Measurements from ENCODE around the gene IL17RE.
"Not testable (repeated sequence)": the region's sequence is repeated elsewhere in the genome, so short reads cannot be mapped to it uniquely, and the experiment has no call there.

The IL17RE gene

DNA sequence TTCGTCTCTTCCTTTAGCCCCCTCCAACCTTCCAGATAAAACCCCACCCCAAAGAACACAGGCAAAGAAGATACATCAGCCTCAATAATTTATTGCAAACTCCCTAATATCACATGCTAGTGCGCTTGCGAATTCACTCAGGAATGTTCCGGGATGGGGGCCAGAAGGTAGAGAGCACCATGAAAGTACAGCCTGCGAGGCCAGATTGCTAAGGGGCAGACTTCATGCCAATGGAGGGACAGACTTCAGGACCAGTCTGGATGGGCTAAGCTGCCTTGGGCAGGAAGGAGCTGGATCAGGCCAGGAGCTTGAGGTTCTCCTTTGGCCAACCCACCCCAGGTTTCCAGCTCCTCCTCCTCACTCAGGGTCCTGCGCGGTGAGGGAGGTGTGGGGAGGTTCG is 36.0 kb upstream of the IL17RE start:
- Histone ChIP-seq H3K4me1 (ENCODE audit: control insufficient read depth in 1 of 2, insufficient read depth in 1 of 2, low read depth in 1 of 2, low read length in 1 of 2) (peaks cover 17 to 25% of the 10 kb centered on the region in 2 experiments), H3K36me3 (no peaks in the 10 kb centered on the region), H3K27ac (no peak overlapping the region), H3K4me3 (ENCODE audit: low read depth in 1 of 2, low read length in 1 of 2) (no peak overlapping the region), H3K27me3 (no peaks in the 10 kb centered on the region), H3K9me3 (no peaks in the 10 kb centered on the region)
- TF ChIP-seq, protein P1, sequence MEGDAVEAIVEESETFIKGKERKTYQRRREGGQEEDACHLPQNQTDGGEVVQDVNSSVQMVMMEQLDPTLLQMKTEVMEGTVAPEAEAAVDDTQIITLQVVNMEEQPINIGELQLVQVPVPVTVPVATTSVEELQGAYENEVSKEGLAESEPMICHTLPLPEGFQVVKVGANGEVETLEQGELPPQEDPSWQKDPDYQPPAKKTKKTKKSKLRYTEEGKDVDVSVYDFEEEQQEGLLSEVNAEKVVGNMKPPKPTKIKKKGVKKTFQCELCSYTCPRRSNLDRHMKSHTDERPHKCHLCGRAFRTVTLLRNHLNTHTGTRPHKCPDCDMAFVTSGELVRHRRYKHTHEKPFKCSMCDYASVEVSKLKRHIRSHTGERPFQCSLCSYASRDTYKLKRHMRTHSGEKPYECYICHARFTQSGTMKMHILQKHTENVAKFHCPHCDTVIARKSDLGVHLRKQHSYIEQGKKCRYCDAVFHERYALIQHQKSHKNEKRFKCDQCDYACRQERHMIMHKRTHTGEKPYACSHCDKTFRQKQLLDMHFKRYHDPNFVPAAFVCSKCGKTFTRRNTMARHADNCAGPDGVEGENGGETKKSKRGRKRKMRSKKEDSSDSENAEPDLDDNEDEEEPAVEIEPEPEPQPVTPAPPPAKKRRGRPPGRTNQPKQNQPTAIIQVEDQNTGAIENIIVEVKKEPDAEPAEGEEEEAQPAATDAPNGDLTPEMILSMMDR (IDR thresholded peaks at IDR 0.05) = no peak

DNA sequence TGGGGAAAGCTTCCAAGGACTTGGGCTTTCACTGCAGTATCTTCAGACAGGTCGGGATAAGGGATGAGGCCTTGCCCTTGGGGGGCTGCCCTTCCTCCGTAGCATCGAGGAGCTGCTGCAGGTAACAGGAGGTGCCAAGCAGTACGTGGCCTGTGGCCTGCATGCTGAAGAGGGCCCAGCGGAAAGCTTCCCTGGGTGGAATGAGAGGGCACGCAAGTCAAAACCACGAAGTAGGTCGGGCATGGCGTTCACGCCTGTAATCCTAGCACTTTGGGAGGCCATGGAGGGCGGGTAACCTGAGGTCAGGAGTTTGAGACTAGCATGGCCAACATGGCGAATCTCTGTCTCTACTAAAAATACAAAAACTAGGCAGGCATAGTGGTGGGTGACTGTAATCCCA is 35.5 kb upstream of the IL17RE start:
- Histone ChIP-seq H3K4me1 (ENCODE audit: control insufficient read depth in 1 of 2, insufficient read depth in 1 of 2, low read depth in 1 of 2, low read length in 1 of 2) (peaks cover 17 to 21% of the 10 kb centered on the region in 2 experiments), H3K4me3 (ENCODE audit: low read depth in 1 of 2, low read length in 1 of 2) (no peak overlapping the region), H3K9me3 (no peaks in the 10 kb centered on the region), H3K36me3 (no peaks in the 10 kb centered on the region), H3K27me3 (no peaks in the 10 kb centered on the region), H3K27ac (no peak overlapping the region)
- TF ChIP-seq, protein P1 (IDR thresholded peaks at IDR 0.05) = no peak

DNA sequence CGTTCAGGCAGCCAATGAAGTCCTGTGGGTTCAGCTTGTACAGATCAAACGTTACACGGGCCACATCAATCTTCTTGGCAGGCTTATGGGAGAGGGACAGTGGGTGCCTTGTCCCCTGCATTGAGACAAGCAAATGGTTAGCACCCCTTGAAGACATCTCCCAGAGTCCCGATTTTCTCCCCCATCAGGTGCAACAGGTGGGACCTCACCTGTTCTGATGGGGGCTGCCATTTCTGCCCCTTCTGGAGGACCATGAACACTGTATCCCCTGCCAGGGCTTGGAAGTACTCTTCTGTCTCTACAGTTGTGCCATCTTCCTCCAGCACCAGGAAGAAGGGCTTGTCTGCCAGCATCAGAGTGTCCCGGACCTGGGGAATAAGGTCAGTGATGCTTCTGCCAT is 32.7 kb upstream of the IL17RE start:
- Histone ChIP-seq H3K27ac (no peak overlapping the region), H3K27me3 (no peaks in the 10 kb centered on the region), H3K4me1 (ENCODE audit: control insufficient read depth in 1 of 2, insufficient read depth in 1 of 2, low read depth in 1 of 2, low read length in 1 of 2) (peaks cover under 1 to 2% of the 10 kb centered on the region in 2 experiments), H3K9me3 (no peaks in the 10 kb centered on the region), H3K4me3 (ENCODE audit: low read depth in 1 of 2, low read length in 1 of 2) (no peak overlapping the region), H3K36me3 (no peaks in the 10 kb centered on the region)
- TF ChIP-seq, protein P1 (IDR thresholded peaks at IDR 0.05) = no peak

DNA sequence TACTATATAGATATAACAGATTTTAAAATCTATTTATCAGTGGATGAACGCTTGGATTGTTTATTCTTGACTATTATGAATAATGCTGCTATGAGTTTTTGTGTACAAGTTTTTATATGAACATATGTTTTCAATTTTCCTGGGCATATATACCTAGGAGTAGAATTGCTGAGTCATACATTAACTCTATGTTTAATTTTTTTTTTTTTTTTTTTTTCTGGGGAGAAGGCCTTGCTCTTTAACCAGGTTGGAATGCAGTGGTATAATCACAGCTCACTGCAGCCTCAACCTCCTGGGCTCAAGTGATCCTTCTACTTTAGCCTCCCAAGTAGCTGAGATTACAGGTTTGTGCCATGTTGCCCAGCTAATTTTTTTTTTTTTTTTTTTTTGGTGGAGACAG is 31.7 kb upstream of the IL17RE start:
- Histone ChIP-seq H3K36me3 (no peaks in the 10 kb centered on the region), H3K9me3 (no peaks in the 10 kb centered on the region), H3K4me1 (ENCODE audit: control insufficient read depth in 1 of 2, insufficient read depth in 1 of 2, low read depth in 1 of 2, low read length in 1 of 2) (no peaks in the 10 kb centered on the region), H3K4me3 (ENCODE audit: low read depth in 1 of 2, low read length in 1 of 2) (no peak overlapping the region), H3K27me3 (no peaks in the 10 kb centered on the region), H3K27ac (no peak overlapping the region)
- TF ChIP-seq, protein P1 (IDR thresholded peaks at IDR 0.05) = no peak

DNA sequence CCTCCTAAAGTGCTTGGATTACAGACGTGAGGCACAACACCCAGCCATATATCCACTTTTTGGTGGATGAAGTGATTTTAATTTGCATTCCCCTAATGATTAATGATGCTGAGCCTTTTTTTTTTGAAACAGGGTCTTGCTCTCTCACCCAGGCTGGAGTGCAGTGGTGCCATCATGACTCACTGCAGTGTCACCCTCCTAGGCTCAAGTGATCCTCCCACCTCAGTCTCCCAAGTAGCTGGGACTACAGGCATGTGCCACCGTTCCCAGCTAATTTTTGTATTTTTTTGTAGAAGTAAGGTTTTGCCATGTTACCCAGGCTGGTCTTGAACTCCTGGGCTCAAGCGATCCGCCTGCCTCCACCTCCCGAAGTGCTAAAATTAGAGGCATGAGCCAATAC is 30.6 kb upstream of the IL17RE start:
- not testable (repeated sequence) for H3K36me3 ChIP-seq; H3K9me3 ChIP-seq; H3K27ac ChIP-seq; H3K4me3 ChIP-seq (ENCODE audit: low read depth in 1 of 2, low read length in 1 of 2); H3K27me3 ChIP-seq; H3K4me1 ChIP-seq (ENCODE audit: control insufficient read depth in 1 of 2, insufficient read depth in 1 of 2, low read depth in 1 of 2, low read length in 1 of 2)

DNA sequence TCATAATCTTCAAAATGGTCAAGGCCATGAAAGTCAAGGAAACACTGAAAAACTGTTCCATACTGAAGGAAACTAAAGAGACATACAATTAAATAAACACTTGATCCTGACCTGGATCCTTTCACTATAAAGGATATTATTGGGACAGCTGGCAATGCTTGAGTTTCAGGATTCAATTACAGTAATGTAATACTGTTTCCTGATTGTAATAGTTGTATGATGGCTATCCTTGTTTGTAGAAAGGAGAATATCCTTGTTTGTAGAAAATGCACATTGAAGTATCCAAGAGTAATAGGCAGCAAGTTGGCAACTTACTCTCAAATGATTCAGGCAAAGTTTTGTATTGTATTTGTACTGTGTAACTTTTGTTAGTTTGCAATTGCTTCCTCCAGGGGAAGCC is 27.2 kb upstream of the IL17RE start:
- Histone ChIP-seq H3K36me3 (no peaks in the 10 kb centered on the region), H3K4me1 (ENCODE audit: control insufficient read depth in 1 of 2, insufficient read depth in 1 of 2, low read depth in 1 of 2, low read length in 1 of 2) (no peaks in the 10 kb centered on the region), H3K4me3 (ENCODE audit: low read depth in 1 of 2, low read length in 1 of 2) (no peak overlapping the region), H3K27ac (no peak overlapping the region), H3K27me3 (no peaks in the 10 kb centered on the region), H3K9me3 (no peaks in the 10 kb centered on the region)
- TF ChIP-seq, protein P1 (IDR thresholded peaks at IDR 0.05) = no peak

DNA sequence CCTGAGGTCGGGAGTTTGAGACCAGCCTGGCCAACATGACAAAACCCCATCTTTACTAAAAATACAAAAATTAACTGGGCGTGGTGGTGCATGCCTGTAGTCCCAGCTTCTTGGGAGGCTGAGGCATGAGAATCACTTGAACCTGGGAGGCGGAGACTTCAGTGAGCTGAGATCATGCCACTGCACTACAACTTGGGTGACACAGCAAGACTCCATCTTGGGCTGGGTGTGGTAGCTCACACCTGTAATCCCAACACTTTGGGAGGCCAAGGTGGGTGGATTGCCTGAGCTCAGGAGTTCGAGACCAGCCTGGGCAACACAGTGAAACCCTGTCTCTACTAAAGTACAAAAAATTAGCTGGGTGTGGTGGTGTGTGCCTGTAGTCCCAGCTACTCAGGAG is 26.4 kb upstream of the IL17RE start:
- not testable (repeated sequence) for H3K9me3 ChIP-seq; H3K36me3 ChIP-seq; H3K4me1 ChIP-seq (ENCODE audit: control insufficient read depth in 1 of 2, insufficient read depth in 1 of 2, low read depth in 1 of 2, low read length in 1 of 2); H3K27me3 ChIP-seq; H3K4me3 ChIP-seq (ENCODE audit: low read depth in 1 of 2, low read length in 1 of 2); H3K27ac ChIP-seq

All from neutrophil (primary cell).